Measurements from ENCODE around the gene ENPP3. TPM values are rescaled to one million over a fixed set of nuclear protein-coding genes. Genes with fewer than 3 reads are reported as not detected.

The ENPP3 gene
- total and polyA plus RNA-seq, 8 donors = 0.31 to 13.0 (median 0.61) TPM; not detected in 2

DNA sequence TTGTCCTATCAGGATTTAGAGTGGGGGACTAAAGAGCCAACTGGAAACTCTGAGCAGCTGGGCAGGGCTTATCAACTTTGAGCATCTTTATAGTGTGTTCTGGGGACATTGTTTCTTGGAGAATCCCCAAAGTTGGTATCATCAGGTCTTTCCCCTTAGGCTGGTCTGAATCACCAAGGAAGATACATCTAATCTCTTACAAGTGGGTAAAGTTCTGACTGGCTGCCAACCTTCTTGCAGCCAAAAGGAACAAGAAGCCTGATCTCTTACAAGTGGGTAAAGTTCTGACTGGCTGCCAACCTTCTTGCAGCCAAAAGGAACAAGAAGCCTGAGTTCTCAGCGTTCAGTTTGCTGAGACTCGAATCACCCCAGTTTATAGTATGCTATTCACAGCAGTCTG, 7.5 kb upstream of the ENPP3 start:
- no peak for DNase-seq
- Histone ChIP-seq H3K4me1 (peaks cover 10 to 39% (median 26%) of the 10 kb centered on the region in 4 donors), H3K36me3 (peaks cover 0 to 14% (median 13%) of the 10 kb centered on the region in 4 donors), H3K27me3 (no peaks in the 10 kb centered on the region), H3K27ac (peak overlapping the region in 1 of 5 donors; percentile 42), H3K4me3 (no peak overlapping the region), H3K9me3 (no peaks in the 10 kb centered on the region)
- TF ChIP-seq EP300 (IDR thresholded peaks at IDR 0.05) = no peak
- no peak for TF ChIP-seq POLR2AphosphoS5 (IDR thresholded peaks at IDR 0.05)
- TF ChIP-seq, protein P1, sequence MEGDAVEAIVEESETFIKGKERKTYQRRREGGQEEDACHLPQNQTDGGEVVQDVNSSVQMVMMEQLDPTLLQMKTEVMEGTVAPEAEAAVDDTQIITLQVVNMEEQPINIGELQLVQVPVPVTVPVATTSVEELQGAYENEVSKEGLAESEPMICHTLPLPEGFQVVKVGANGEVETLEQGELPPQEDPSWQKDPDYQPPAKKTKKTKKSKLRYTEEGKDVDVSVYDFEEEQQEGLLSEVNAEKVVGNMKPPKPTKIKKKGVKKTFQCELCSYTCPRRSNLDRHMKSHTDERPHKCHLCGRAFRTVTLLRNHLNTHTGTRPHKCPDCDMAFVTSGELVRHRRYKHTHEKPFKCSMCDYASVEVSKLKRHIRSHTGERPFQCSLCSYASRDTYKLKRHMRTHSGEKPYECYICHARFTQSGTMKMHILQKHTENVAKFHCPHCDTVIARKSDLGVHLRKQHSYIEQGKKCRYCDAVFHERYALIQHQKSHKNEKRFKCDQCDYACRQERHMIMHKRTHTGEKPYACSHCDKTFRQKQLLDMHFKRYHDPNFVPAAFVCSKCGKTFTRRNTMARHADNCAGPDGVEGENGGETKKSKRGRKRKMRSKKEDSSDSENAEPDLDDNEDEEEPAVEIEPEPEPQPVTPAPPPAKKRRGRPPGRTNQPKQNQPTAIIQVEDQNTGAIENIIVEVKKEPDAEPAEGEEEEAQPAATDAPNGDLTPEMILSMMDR (IDR thresholded peaks at IDR 0.05) = no peak
- TF ChIP-seq POLR2A (IDR thresholded peaks at IDR 0.05) = no peak
- 30 to 63% (median 40%) methylated on average over 2 of the region's 2 CpGs for WGBS, 5 donors
- intact Hi-C loops (cut with DNase I; ENCODE audit: low total_unique reads) = no loop called here

DNA sequence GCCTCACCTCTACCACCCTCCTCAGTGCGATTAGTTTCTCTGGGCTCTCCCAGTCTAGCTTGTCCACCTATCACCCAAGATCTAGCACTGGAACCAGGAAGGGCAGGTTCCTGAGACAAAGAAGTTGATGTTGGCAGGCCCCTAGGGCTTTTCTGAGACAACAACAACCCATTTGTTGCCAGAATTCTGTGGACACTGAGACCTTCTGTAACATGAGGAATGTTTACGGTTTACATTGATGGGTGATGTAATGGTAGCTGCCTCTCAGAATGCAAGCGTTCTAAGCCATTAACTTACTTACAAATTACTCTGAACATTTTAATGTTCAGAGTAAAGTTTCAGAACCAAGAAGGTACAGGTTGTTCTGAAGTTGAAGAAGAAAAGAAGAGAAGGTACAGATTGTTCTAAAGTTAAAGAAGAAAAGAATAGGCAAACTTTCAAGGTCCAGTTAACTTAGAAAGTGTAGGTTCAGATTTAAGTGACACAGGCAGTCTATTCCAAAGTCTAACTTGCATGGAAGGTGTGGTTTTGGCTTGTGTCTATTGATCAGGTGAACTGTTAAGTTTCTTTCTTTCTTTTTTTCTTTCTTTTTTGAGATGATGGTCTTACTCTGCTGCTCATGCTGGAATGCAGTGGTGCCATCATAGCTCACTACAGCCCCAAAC, 5.3 kb upstream of the ENPP3 start:
- Histone ChIP-seq H3K27ac (no peak overlapping the region), H3K4me1 (peaks cover 10 to 31% (median 20%) of the 10 kb centered on the region in 4 donors), H3K36me3 (no peaks in the 10 kb centered on the region), H3K9me3 (no peaks in the 10 kb centered on the region), H3K27me3 (no peaks in the 10 kb centered on the region), H3K4me3 (no peak overlapping the region)
- TF ChIP-seq POLR2AphosphoS5 (IDR thresholded peaks at IDR 0.05) = no peak
- TF ChIP-seq, protein P1 (IDR thresholded peaks at IDR 0.05) = no peak
- no peak for TF ChIP-seq POLR2A (IDR thresholded peaks at IDR 0.05)
- no peak for TF ChIP-seq EP300 (IDR thresholded peaks at IDR 0.05)
- intact Hi-C loops (cut with DNase I; ENCODE audit: low total_unique reads) = no loop called here
- 82 to 89% (median 84%) methylated on average over 3 of the region's 3 CpGs for WGBS, 5 donors
- DNase-seq = no peak

DNA sequence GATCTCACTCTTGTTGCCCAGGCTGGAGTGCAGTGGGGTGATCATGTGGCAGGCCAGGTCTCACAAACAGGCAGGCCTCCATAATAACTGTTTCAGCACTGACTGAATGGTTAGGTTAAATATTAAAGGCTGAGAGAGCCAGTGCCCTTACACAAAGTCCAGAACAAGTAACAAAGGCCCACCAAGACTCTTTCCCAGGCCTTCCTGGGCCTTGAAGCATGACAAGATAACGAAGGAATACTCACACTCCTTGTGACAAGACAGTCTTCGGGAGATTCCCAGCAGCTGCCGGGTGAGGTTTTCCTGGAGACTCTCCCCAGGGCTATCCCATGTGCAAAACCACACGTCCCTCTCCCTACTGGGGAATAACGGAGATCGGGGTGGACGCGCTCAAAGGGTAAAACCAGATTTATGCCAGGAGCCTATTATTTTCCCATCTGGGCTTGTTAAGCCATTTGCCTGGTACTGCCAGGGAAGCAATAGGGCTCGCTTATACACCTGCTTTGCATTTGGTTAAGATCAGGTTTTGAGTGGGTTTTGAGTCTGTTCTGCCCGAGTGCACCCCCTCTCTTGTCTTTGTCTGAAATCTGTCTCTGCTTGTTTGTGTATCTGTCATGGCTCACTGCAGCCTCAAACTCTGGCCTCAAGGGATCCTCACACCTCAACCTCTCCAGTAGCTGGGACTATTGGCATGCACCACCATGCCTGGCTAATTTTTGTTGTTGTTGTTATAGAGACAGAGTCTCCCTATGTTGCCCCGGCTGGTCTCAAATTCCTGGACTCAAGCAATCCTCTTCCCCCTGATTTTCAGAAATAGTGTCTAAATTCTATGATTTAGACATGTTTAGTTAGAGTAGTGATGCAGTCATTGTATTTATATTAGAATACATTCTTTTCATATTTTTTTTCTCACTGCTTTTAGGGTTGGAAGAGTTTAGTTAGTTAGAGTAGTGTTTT, 1.4 kb upstream of the ENPP3 start:
- intact Hi-C loops (cut with DNase I; ENCODE audit: low total_unique reads) = no loop called here
- no peaks in the 10 kb centered on the region for H3K9me3 ChIP-seq
- H3K4me3 ChIP-seq = no peak overlapping the region
- no peaks in the 10 kb centered on the region for H3K36me3 ChIP-seq
- H3K27ac ChIP-seq = no peak overlapping the region
- DNase-seq = no peak
- no peaks in the 10 kb centered on the region for H3K4me1 ChIP-seq
- 79 to 90% (median 85%) methylated on average over 10 to 11 of the region's 11 CpGs for WGBS, 5 donors
- no peaks in the 10 kb centered on the region for H3K27me3 ChIP-seq
- TF ChIP-seq, protein P1 (IDR thresholded peaks at IDR 0.05) = no peak
- TF ChIP-seq POLR2AphosphoS5 (IDR thresholded peaks at IDR 0.05) (no peak), POLR2A (IDR thresholded peaks at IDR 0.05) (no peak), EP300 (IDR thresholded peaks at IDR 0.05) (no peak)

DNA sequence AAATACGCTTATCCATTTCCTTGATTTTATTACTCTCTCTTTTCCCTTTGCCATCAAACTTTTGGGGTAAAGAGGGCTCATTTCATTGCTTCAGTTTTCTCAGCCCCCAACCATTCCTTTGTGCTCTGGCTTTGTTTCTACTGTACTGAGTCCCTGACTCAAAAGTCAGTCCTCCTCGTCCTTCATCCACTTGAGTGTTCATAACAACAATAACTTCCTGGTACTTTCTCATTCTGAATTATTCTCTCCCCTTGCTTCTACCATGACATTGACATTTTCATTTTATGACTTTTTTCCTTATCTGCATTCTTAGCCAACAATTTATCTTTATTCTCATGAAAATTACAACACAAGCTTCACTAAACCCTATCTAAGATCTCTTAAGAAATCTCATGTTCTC, 911 bp downstream of the ENPP3 start:
- WGBS, 5 donors = 76 to 91% (median 80%) methylated on average over 2 of the region's 2 CpGs
- Histone ChIP-seq H3K4me3 (no peak overlapping the region), H3K27me3 (no peaks in the 10 kb centered on the region), H3K27ac (no peak overlapping the region), H3K9me3 (no peaks in the 10 kb centered on the region), H3K4me1 (peaks cover 0 to 3% (median 0%) of the 10 kb centered on the region in 4 donors), H3K36me3 (no peaks in the 10 kb centered on the region)
- intact Hi-C loops (cut with DNase I; ENCODE audit: low total_unique reads) = no loop called here
- no peak for DNase-seq
- TF ChIP-seq POLR2AphosphoS5 (IDR thresholded peaks at IDR 0.05) = no peak
- no peak for TF ChIP-seq POLR2A (IDR thresholded peaks at IDR 0.05)
- TF ChIP-seq, protein P1 (IDR thresholded peaks at IDR 0.05) = no peak
- no peak for TF ChIP-seq EP300 (IDR thresholded peaks at IDR 0.05)

All from stomach (tissue), 9 donors.